Gastrocnemius medialis (tissue), 4 donors: ENCODE measurements around the gene BBX. TPM values are rescaled to one million over a fixed set of nuclear protein-coding genes. Genes with fewer than 3 reads are reported as not detected.

Experiments used
- ATAC-seq, 2 donors: fragments of 150-250 bp; one replicate each; pipeline ENCODE4 v1.9.1; 2016
- DNase-seq, 2 donors: peaks; one replicate each; pipeline ENCODE4 v3.0.0-alpha.2; 2019
- H3K27ac ChIP-seq, 4 donors: fragments of 200-600 bp; sonication (generic); 1 replicate in 1 of 4; 2 replicates in 3 of 4; pipeline ENCODE4 v1.5.1; 2016 to 2018; ENCODE audit warnings: mild to moderate bottlenecking in 2 of 4, moderate library complexity in 1 of 4
- H3K27me3 ChIP-seq, 3 donors: fragments of 200-600 bp; sonication (generic) in 2 of 3; 1 replicate in 1 of 3; 2 replicates in 2 of 3; pipeline versions ENCODE4 v1.5.1 to v1.6.0; 2016 to 2019; ENCODE audit warnings: mild to moderate bottlenecking in 1 of 3, moderate library complexity in 1 of 3
- H3K36me3 ChIP-seq, 2 donors: fragments of 200-600 bp; sonication (generic) in 1 of 2; one replicate each; pipeline ENCODE4 v1.5.1; 2017 to 2018
- H3K4me1 ChIP-seq, 2 donors: fragments of 200-600 bp; sonication (generic) in 1 of 2; one replicate each; pipeline ENCODE4 v1.5.1; 2016 to 2017; ENCODE audit warnings: mild to moderate bottlenecking in 2 of 2
- H3K4me3 ChIP-seq, 4 donors: fragments of 200-600 bp; sonication (generic) in 3 of 4; 1 replicate in 1 of 4; 2 replicates in 3 of 4; pipeline ENCODE4 v1.5.1; 2016 to 2019; ENCODE audit warnings: mild to moderate bottlenecking in 2 of 4
- H3K9me3 ChIP-seq, 3 donors: fragments of 200-600 bp; sonication (generic) in 2 of 3; 1 replicate in 1 of 3; 2 replicates in 2 of 3; pipeline ENCODE4 v1.5.1; 2016 to 2019
- CTCF ChIP-seq, 5 experiments: fragments of 450-650 bp in 3 of 5; fragments of 200-600 bp in 2 of 5; sonication (generic) in 2 of 5; IDR thresholded peaks in 4 of 5; conservative IDR thresholded peaks in 1 of 5; 1 replicate in 4 of 5; 2 replicates in 1 of 5; pipeline ENCODE4 v1.5.1; 2016 to 2019; ENCODE audit warnings: antibody characterized with exemption in 5 of 5, mild to moderate bottlenecking in 3 of 5, moderate library complexity in 3 of 5
- POLR2A ChIP-seq, 2 donors: fragments of 450-650 bp; IDR thresholded peaks; one replicate each; pipeline ENCODE4 v1.6.1; 2017; ENCODE audit warnings: antibody characterized with exemption in 2 of 2, mild to moderate bottlenecking in 2 of 2, moderate library complexity in 2 of 2
- in situ Hi-C, 4 donors: fragments of 200-750 bp; cut with MboI; loops; one replicate each; pipeline versions ENCODE4 v1.15.0 to v1.8.0; 2017; ENCODE audit warnings: low sequenced_read_pairs in 4 of 4
- intact Hi-C: fragments of 100-400 bp; cut with DNase I; formaldehyde crosslinking; loops from one replicate; pipeline ENCODE4 v1.15.1; 2023; ENCODE audit warnings: low total_unique reads
- total RNA-seq, 4 donors: library from RNA; depleted of rRNA; stranded (reverse); fragments of >200 nt; gene quantifications; one replicate each; pipeline versions ENCODE4 v1.1.0 to v1.2.3, GENCODE V29; 2016

Gene BBX
- total RNA-seq, 4 donors from 2014 or later = 15.2 to 48.3 (median 20.1) TPM

- Histone ChIP-seq H3K9me3 (no peaks in the 10 kb centered on the region), H3K27me3 (no peaks in the 10 kb centered on the region), H3K27ac (no peak overlapping the region), H3K4me3 (no peak overlapping the region), H3K36me3 (no peaks in the 10 kb centered on the region), H3K4me1 (peaks cover 14 to 28% of the 10 kb centered on the region in 2 donors)
- intact Hi-C loops (no loop called here), in situ Hi-C loops (no loop called here)
- no peak for ATAC-seq
- no peak for DNase-seq
- TF ChIP-seq POLR2A (IDR thresholded peaks at IDR 0.05) = no peak
- no peak for TF ChIP-seq CTCF (IDR thresholded peaks at IDR 0.05 in 4 of 5, conservative IDR thresholded peaks at IDR 0.05 in 1 of 5)
These were observed 96.8 kb downstream of the BBX start for GRCh38 chr3:107619549-107619948.

- H3K9me3 ChIP-seq = no peaks in the 10 kb centered on the region
- H3K4me1 ChIP-seq = peaks cover 14 to 28% of the 10 kb centered on the region in 2 donors
- in situ Hi-C loops (no loop called here), intact Hi-C loops (no loop called here)
- no peaks in the 10 kb centered on the region for H3K27me3 ChIP-seq
- no peak overlapping the region for H3K27ac ChIP-seq
- ATAC-seq (no peak), DNase-seq (no peak)
- no peak overlapping the region for H3K4me3 ChIP-seq
- H3K36me3 ChIP-seq = no peaks in the 10 kb centered on the region
- TF ChIP-seq CTCF (IDR thresholded peaks at IDR 0.05 in 4 of 5, conservative IDR thresholded peaks at IDR 0.05 in 1 of 5) = no peak
- no peak for TF ChIP-seq POLR2A (IDR thresholded peaks at IDR 0.05)
These were observed 97.8 kb downstream of the BBX start for GRCh38 chr3:107620534-107620933.

- no peaks in the 10 kb centered on the region for H3K27me3 ChIP-seq
- H3K9me3 ChIP-seq = no peaks in the 10 kb centered on the region
- DNase-seq (no peak), ATAC-seq (no peak)
- TF ChIP-seq CTCF (IDR thresholded peaks at IDR 0.05 in 4 of 5, conservative IDR thresholded peaks at IDR 0.05 in 1 of 5) (no peak), POLR2A (IDR thresholded peaks at IDR 0.05) (no peak)
- H3K36me3 ChIP-seq = no peaks in the 10 kb centered on the region
- H3K4me3 ChIP-seq = no peak overlapping the region
- no peak overlapping the region for H3K27ac ChIP-seq
- intact Hi-C loops (no loop called here), in situ Hi-C loops (no loop called here)
- peaks cover 14 to 28% of the 10 kb centered on the region in 2 donors for H3K4me1 ChIP-seq
These were observed 98.7 kb downstream of the BBX start for GRCh38 chr3:107621465-107621864.

- intact Hi-C loops = no loop called here
- ATAC-seq = no peak
These were observed 105.3 kb downstream of the BBX start for GRCh38 chr3:107627962-107628542.

More at GRCh38 chr3:107627962-107628542, 105.3 kb downstream of the BBX start:
- no peaks in the 10 kb centered on the region for H3K36me3 ChIP-seq
- TF ChIP-seq CTCF (IDR thresholded peaks at IDR 0.05 in 4 of 5, conservative IDR thresholded peaks at IDR 0.05 in 1 of 5) (no peak), POLR2A (IDR thresholded peaks at IDR 0.05) (no peak)
- no peak for DNase-seq
- no peak overlapping the region for H3K27ac ChIP-seq
- H3K9me3 ChIP-seq = no peaks in the 10 kb centered on the region
- H3K4me1 ChIP-seq = peaks cover 1 to 7% of the 10 kb centered on the region in 2 donors
- no peak overlapping the region for H3K4me3 ChIP-seq
- H3K27me3 ChIP-seq = no peaks in the 10 kb centered on the region
- in situ Hi-C loops = no loop called here
